GM10266 (cell line): ENCODE measurements around the gene ARFGAP1.

Experiments
- DNase-seq: peaks from one replicate; pipeline ENCODE4 v3.0.0; 2012; ENCODE audit errors: extremely low spot score
- CTCF ChIP-seq: IDR thresholded peaks from 2 replicates; pipeline ENCODE4 v1.5.1; 2012; ENCODE audit warnings: mild to moderate bottlenecking, low read depth; ENCODE audit not compliant: control insufficient read depth, insufficient read depth; ENCODE audit errors: missing control alignments

The ARFGAP1 gene

GRCh38 chr20:63267691-63268090 is 4.9 kb upstream of the ARFGAP1 start:
- DNase-seq, result no peak
- no peak for TF ChIP-seq CTCF

GRCh38 chr20:63268256-63268655 is 4.4 kb upstream of the ARFGAP1 start:
- no peak for DNase-seq
- TF ChIP-seq CTCF, result no peak

- DNase-seq, result no peak
- no peak for TF ChIP-seq CTCF
Measured at GRCh38 chr20:63268671-63269439, 3.8 kb upstream of the ARFGAP1 start.

- no peak for DNase-seq
- TF ChIP-seq CTCF, result no peak
Measured at GRCh38 chr20:63269724-63270123, 2.9 kb upstream of the ARFGAP1 start.

- no peak for DNase-seq
- TF ChIP-seq CTCF, result no peak
Measured at GRCh38 chr20:63270606-63271325, 1.8 kb upstream of the ARFGAP1 start.

GRCh38 chr20:63273059-63273579 is 506 bp downstream of the ARFGAP1 start:
- no peak for DNase-seq
- no peak for TF ChIP-seq CTCF
